Activated B cell treated with CpG ODN at 0.5 μM for 24 hours (primary cell): Measurements from ENCODE around the gene SCP2. TPM values are rescaled to one million over a fixed set of nuclear protein-coding genes. Genes with fewer than 3 reads are reported as not detected.

Experiments used
- ATAC-seq: fragments of 200-7000 bp; cut with Tn5 transposase; one replicate; pipeline ENCODE4 v1.10.0; 2021; ENCODE audit warnings: low read depth, mild to moderate bottlenecking, moderate library complexity
- CTCF ChIA-PET: fragments of 350-600 bp; sonication (Branson Sonifier 250); formaldehyde crosslinking; loops from one replicate; lab custom pipeline; 2021; ENCODE audit warnings: antibody characterized with exemption; lab: Charles Lee
- POLR2A ChIA-PET: fragments of 350-600 bp; sonication (Branson Sonifier 250); formaldehyde crosslinking; loops from one replicate; lab custom pipeline; 2021; ENCODE audit warnings: antibody characterized with exemption; lab: Charles Lee
- DNase-seq: peaks from one replicate; pipeline ENCODE4 v3.0.0; 2022
- H3K27ac Mint-ChIP-seq: one replicate; pipeline ENCODE4 v1.8.0; 2020; ENCODE audit warnings: mixed read lengths
- H3K27me3 Mint-ChIP-seq: one replicate; pipeline ENCODE4 v1.8.0; 2021; ENCODE audit warnings: mixed read lengths
- H3K36me3 Mint-ChIP-seq: one replicate; pipeline ENCODE4 v1.8.0; 2021; ENCODE audit warnings: low read depth, mixed read lengths
- H3K4me1 Mint-ChIP-seq: one replicate; pipeline ENCODE4 v1.8.0; 2021; ENCODE audit warnings: mixed read lengths
- H3K4me3 Mint-ChIP-seq: one replicate; pipeline ENCODE4 v1.8.0; 2020; ENCODE audit warnings: mild to moderate bottlenecking, mixed read lengths
- H3K9me3 Mint-ChIP-seq: one replicate; pipeline ENCODE4 v1.8.0; 2020; ENCODE audit warnings: mixed read lengths
- intact Hi-C: fragments of 100-400 bp; cut with micrococcal nuclease; formaldehyde crosslinking; loops from one replicate; pipeline ENCODE4 v1.15.1; 2024
- total RNA-seq: library from RNA; stranded (reverse); gene quantifications from 2 replicates; pipeline ENCODE4 v1.2.3, GENCODE V29; 2022
- TF ChIP-seq, protein P1 (sequence below): fragments of 200-600 bp; IDR thresholded peaks from one replicate; pipeline ENCODE4 v1.8.0; 2022; ENCODE audit warnings: antibody characterized with exemption, mild to moderate bottlenecking

The SCP2 gene, protein sequence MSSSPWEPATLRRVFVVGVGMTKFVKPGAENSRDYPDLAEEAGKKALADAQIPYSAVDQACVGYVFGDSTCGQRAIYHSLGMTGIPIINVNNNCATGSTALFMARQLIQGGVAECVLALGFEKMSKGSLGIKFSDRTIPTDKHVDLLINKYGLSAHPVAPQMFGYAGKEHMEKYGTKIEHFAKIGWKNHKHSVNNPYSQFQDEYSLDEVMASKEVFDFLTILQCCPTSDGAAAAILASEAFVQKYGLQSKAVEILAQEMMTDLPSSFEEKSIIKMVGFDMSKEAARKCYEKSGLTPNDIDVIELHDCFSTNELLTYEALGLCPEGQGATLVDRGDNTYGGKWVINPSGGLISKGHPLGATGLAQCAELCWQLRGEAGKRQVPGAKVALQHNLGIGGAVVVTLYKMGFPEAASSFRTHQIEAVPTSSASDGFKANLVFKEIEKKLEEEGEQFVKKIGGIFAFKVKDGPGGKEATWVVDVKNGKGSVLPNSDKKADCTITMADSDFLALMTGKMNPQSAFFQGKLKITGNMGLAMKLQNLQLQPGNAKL
- 67.2 and 72.2 TPM in 2 replicates for total RNA-seq

DNA sequence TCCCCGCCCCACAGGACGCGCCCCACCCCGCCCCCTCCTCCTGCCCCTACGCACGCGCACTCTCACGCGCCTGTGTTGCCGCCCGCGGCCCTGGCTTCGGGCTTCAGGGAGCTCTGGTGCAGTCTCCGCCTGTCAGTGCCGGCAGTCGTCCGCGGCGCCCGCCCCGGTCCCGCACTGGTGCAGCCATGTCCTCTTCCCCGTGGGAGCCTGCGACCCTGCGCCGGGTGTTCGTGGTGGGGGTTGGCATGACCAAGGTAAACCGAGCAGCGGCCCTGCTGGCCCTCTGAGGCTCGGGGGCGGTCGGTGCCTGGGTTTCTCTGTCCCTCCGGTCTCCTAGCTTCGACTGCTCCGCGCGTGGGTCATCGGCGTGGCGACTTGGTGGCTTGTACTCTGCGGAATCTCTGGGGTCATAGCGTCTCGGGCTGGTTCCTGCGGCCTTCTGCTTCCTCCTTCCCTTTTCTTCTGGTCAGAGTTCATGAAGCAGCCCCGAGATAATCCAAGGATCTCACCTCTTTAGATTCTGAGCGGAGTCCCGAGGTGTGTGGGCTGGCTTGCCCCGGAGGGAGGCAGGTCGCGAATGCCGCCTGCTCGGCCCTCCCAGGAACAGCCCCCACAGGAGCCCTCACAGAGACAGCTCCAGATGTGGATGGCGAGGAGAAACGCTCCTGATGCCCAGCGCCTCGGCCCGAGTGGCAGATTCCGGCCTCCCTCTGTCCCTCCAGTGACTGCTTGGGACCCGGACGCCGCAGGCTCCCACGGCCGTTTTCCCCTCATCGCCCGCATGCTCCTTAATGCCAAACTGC lies at the start of gene SCP2:
Gene SCP2, plus strand, starts transcription at position 65 of the 803 bp plus-strand sequence. Its CDS starts 121 bp downstream, at position 186.
- TF ChIP-seq, protein P1, sequence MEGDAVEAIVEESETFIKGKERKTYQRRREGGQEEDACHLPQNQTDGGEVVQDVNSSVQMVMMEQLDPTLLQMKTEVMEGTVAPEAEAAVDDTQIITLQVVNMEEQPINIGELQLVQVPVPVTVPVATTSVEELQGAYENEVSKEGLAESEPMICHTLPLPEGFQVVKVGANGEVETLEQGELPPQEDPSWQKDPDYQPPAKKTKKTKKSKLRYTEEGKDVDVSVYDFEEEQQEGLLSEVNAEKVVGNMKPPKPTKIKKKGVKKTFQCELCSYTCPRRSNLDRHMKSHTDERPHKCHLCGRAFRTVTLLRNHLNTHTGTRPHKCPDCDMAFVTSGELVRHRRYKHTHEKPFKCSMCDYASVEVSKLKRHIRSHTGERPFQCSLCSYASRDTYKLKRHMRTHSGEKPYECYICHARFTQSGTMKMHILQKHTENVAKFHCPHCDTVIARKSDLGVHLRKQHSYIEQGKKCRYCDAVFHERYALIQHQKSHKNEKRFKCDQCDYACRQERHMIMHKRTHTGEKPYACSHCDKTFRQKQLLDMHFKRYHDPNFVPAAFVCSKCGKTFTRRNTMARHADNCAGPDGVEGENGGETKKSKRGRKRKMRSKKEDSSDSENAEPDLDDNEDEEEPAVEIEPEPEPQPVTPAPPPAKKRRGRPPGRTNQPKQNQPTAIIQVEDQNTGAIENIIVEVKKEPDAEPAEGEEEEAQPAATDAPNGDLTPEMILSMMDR, result no peak
- Mint-ChIP-seq H3K4me1 (peaks cover 21% of the 10 kb centered on the region), H3K9me3 (no peaks in the 10 kb centered on the region), H3K27me3 (peaks cover 7% of the 10 kb centered on the region), H3K36me3 (peaks cover 4% of the 10 kb centered on the region), H3K27ac (peak within 1 kb of the TSS; percentile 57), H3K4me3 (peak within 1 kb of the TSS; percentile 91)
- DNase-seq, result peak; percentile 62
- ATAC-seq, result peak; percentile 93
- intact Hi-C loops, result loop anchor here (5.0 kb wide), 1 partner anchor 255 kb away; no protein-coding TSS in a partner anchor
- ChIA-PET POLR2A (interaction anchor here (0.6 to 1.1 kb wide), 5 partner anchors 11 to 60 kb away, joined by 3 to 5 read pairs (median 4); no protein-coding TSS in a partner anchor), CTCF (no interaction called here)

DNA sequence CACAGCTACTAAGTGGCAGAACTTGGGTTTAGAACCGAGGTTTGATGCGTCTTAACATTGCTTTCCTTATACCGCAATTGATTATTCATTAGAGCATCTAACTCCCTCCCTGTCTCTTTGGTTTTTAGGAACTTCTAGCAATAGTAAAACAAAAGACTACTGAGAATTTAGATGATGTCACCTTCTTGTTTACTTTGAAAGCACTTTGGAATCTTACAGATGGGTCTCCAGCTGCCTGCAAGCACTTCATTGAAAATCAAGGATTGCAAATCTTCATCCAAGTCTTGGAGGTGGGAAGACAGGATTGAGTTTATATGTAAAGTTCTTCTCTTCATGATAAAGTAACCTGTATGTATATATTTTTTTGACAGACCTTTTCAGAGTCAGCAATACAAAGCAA lies 49.5 kb upstream of the SCP2 start:
- ChIA-PET CTCF (no interaction called here), POLR2A (no interaction called here)
- Mint-ChIP-seq H3K36me3 (no peaks in the 10 kb centered on the region), H3K4me3 (no peak overlapping the region), H3K27me3 (no peaks in the 10 kb centered on the region), H3K27ac (no peak overlapping the region), H3K4me1 (no peaks in the 10 kb centered on the region), H3K9me3 (no peaks in the 10 kb centered on the region)
- DNase-seq (no peak), ATAC-seq (no peak)
- TF ChIP-seq, protein P1, result no peak
- intact Hi-C loops, result no loop called here

DNA sequence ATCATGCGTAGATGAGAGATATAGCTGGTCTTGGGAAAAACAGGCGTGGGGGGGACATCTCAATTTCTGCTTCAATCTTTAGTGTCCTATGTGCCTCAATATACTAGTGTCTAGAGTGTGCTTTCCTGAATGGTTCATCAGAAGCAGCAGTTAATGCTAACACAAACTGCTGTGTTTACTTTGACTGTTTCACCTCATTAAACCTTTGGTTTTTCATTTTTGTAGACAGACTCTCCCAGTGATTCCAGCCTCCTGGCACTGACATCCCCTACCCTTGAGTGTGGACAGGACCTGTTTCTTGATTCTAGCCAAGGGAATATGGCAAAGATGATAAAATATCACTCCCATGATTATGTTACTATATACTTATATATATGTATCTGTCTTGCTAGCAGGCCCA lies 46.9 kb upstream of the SCP2 start:
- H3K27me3 Mint-ChIP-seq, result no peaks in the 10 kb centered on the region
- DNase-seq, result no peak
- intact Hi-C loops, result no loop called here

DNA sequence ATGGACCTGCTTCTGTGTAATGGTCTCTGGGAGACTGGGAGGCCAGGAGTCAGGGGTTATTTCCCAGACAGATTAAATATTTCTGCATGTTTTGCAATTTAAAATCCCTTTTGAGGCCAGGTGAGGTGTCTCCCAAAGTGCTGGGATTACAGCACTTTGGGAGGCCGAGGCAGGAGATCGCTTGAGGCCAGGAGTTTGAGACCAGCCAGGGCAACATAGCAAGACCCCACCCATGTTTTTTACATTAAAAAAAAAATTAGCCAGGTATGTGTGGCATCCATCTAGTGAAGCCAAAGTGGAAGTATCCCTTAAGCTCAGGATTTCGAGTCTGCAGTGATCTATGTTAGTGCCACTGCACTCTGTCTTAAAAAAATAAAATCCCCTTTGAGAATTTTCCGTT lies 39.6 kb upstream of the SCP2 start:
- peaks cover 2% of the 10 kb centered on the region for H3K9me3 Mint-ChIP-seq
- no peak overlapping the region for H3K4me3 Mint-ChIP-seq
- no peak overlapping the region for H3K27ac Mint-ChIP-seq
- DNase-seq (no peak), ATAC-seq (no peak)
- H3K36me3 Mint-ChIP-seq, result no peaks in the 10 kb centered on the region
- ChIA-PET CTCF (no interaction called here), POLR2A (no interaction called here)
- H3K27me3 Mint-ChIP-seq, result no peaks in the 10 kb centered on the region
- intact Hi-C loops, result no loop called here
- TF ChIP-seq, protein P1, result no peak
- H3K4me1 Mint-ChIP-seq, result no peaks in the 10 kb centered on the region

More for the DNA sequence above, 46.9 kb upstream of the SCP2 start:
- Mint-ChIP-seq H3K4me3 (no peak overlapping the region), H3K36me3 (no peaks in the 10 kb centered on the region), H3K27ac (no peak overlapping the region), H3K9me3 (peaks cover 2% of the 10 kb centered on the region), H3K4me1 (no peaks in the 10 kb centered on the region)
- TF ChIP-seq, protein P1, result no peak
- ATAC-seq, result no peak
- ChIA-PET CTCF (no interaction called here), POLR2A (no interaction called here)
